Liver (tissue), 9 donors: ENCODE data around the gene ZNF382. TPM values are rescaled to one million over a fixed set of nuclear protein-coding genes. Genes with fewer than 3 reads are reported as not detected.

Experiments used
- DNase-seq: peaks from one replicate; pipeline ENCODE4 v3.0.0-alpha.2; 2017; ENCODE audit warnings: low spot score
- H3K27ac ChIP-seq, 2 donors: one replicate each; pipeline ENCODE4 v1.7.0; 2013; ENCODE audit warnings: inconsistent platforms in 2 of 2, low read length in 2 of 2, control low read depth in 1 of 2, low read depth in 1 of 2, mild to moderate bottlenecking in 1 of 2
- H3K27me3 ChIP-seq, 4 donors: one replicate each; pipeline versions ENCODE4 v1.6.1 to v1.7.0; 2013; ENCODE audit warnings: low read length in 3 of 4, inconsistent platforms in 1 of 4, mild to moderate bottlenecking in 1 of 4, moderate library complexity in 1 of 4; ENCODE audit not compliant: control insufficient read depth in 4 of 4, insufficient read depth in 4 of 4
- H3K36me3 ChIP-seq, 4 donors: one replicate each; pipeline versions ENCODE4 v1.6.1 to v1.7.0; 2013; ENCODE audit warnings: low read length in 3 of 4, mild to moderate bottlenecking in 3 of 4, low read depth in 1 of 4, moderate library complexity in 1 of 4; ENCODE audit not compliant: control insufficient read depth in 4 of 4, insufficient read depth in 3 of 4
- H3K4me1 ChIP-seq, 4 donors: one replicate each; pipeline versions ENCODE4 v1.6.1 to v1.7.0; 2013; ENCODE audit warnings: low read length in 3 of 4, mild to moderate bottlenecking in 3 of 4, moderate library complexity in 1 of 4; ENCODE audit not compliant: control insufficient read depth in 4 of 4, insufficient read depth in 4 of 4
- H3K4me3 ChIP-seq, 3 donors: one replicate each; pipeline versions ENCODE4 v1.6.1 to v1.7.0; 2013; ENCODE audit warnings: low read length in 3 of 3, control low read depth in 1 of 3, low read depth in 1 of 3, mild to moderate bottlenecking in 1 of 3
- H3K9ac ChIP-seq, 2 donors: one replicate each; pipeline ENCODE4 v1.7.0; 2013; ENCODE audit warnings: low read length in 2 of 2, mild to moderate bottlenecking in 2 of 2, moderate library complexity in 2 of 2, control low read depth in 1 of 2, low read depth in 1 of 2
- H3K9me3 ChIP-seq, 4 donors: one replicate each; pipeline versions ENCODE4 v1.6.1 to v1.7.0; 2013; ENCODE audit warnings: low read length in 3 of 4; ENCODE audit not compliant: control insufficient read depth in 4 of 4
- ATF3 ChIP-seq: IDR thresholded peaks from 2 replicates; pipeline ENCODE4 v1.6.1; 2016; ENCODE audit warnings: antibody characterized with exemption
- CTCF ChIP-seq: fragments of 150-350 bp; IDR thresholded peaks from 2 replicates; pipeline ENCODE4 v1.5.1; 2017; ENCODE audit warnings: improper control_type of control experiment, low read depth, low read length; ENCODE audit not compliant: missing input control
- EGR1 ChIP-seq, 2 donors: IDR thresholded peaks; 2 replicates each; pipeline ENCODE4 v1.6.1; 2016 to 2018; ENCODE audit warnings: antibody characterized with exemption in 2 of 2, low read depth in 2 of 2
- FOXA1 ChIP-seq: IDR thresholded peaks from 2 replicates; pipeline ENCODE4 v1.6.1; 2016; ENCODE audit warnings: antibody characterized with exemption
- FOXA2 ChIP-seq: IDR thresholded peaks from 2 replicates; pipeline ENCODE4 v1.6.1; 2016; ENCODE audit warnings: antibody characterized with exemption
- HNF4A ChIP-seq, 2 donors: conservative IDR thresholded peaks; 2 replicates each; pipeline ENCODE4 v1.6.1; 2016; ENCODE audit warnings: antibody characterized with exemption in 2 of 2, mild to moderate bottlenecking in 2 of 2
- HNF4G ChIP-seq: IDR thresholded peaks from 2 replicates; pipeline ENCODE4 v1.6.1; 2016; ENCODE audit warnings: antibody characterized with exemption
- JUND ChIP-seq, 2 donors: IDR thresholded peaks; 2 replicates each; pipeline ENCODE4 v1.6.1; 2016; ENCODE audit warnings: antibody characterized with exemption in 2 of 2
- MAX ChIP-seq: IDR thresholded peaks from 2 replicates; pipeline ENCODE4 v1.6.1; 2016; ENCODE audit warnings: antibody characterized with exemption
- NR2F2 ChIP-seq: IDR thresholded peaks from 2 replicates; pipeline ENCODE4 v1.6.1; 2016; ENCODE audit warnings: antibody characterized with exemption
- REST ChIP-seq: IDR thresholded peaks from 2 replicates; pipeline ENCODE4 v1.6.1; 2016; ENCODE audit warnings: antibody characterized with exemption, mild to moderate bottlenecking
- RXRA ChIP-seq, 2 donors: IDR thresholded peaks; 2 replicates each; pipeline ENCODE4 v1.6.1; 2017 to 2018; ENCODE audit warnings: antibody characterized with exemption in 2 of 2, mild to moderate bottlenecking in 1 of 2
- SP1 ChIP-seq: IDR thresholded peaks from 2 replicates; pipeline ENCODE4 v1.6.1; 2018; ENCODE audit warnings: antibody characterized with exemption, mild to moderate bottlenecking
- TAF1 ChIP-seq: conservative IDR thresholded peaks from 2 replicates; pipeline ENCODE4 v1.6.1; 2016; ENCODE audit warnings: antibody characterized with exemption, mild to moderate bottlenecking
- YY1 ChIP-seq: IDR thresholded peaks from 2 replicates; pipeline ENCODE4 v1.6.1; 2016; ENCODE audit warnings: antibody characterized with exemption, mild to moderate bottlenecking
- ZBTB33 ChIP-seq: IDR thresholded peaks from 2 replicates; pipeline ENCODE4 v1.6.1; 2016; ENCODE audit warnings: antibody characterized with exemption
- WGBS: extraction: QIAGEN DNeasy Blood & Tissue Kit; methylation state at CpG from one replicate; pipeline ENCODE4 v1.1.7; 2013; 5-methylcytosine and 5-hydroxymethylcytosine counted together
- polyA plus RNA-seq, 2 donors: library from polyadenylated mRNA; stranded (reverse) in 1 of 2; unstranded in 1 of 2; fragments of 200-250 nt in 1 of 2; fragments of >200 nt in 1 of 2; fragmentation: Nextera tagmentation in 1 of 2; extraction: Ambion mirVana in 1 of 2; gene quantifications; one replicate each; pipeline versions ENCODE4 v1.2.1 to v1.2.3, GENCODE V29; 2013 to 2015
- total RNA-seq, 2 donors: library from RNA; depleted of rRNA; stranded (reverse); fragments of >200 nt; gene quantifications; one replicate each; pipeline ENCODE4 v1.2.3, GENCODE V29; 2014
- donor health status: healthy.
- donor health status: healthy.
- donor health status: healthy.
- donor health status: healthy.
- donor health status: healthy.

The ZNF382 gene
- total and polyA plus RNA-seq, 4 donors: 0.20 to 3.8 (median 1.4) TPM

- H3K27ac ChIP-seq: no peak overlapping the region
- 90% methylated on average over 2 of the region's 2 CpGs for WGBS
- peaks cover 2 to 39% (median 23%) of the 10 kb centered on the region in 4 donors for H3K9me3 ChIP-seq
- no peak for DNase-seq
- H3K27me3 ChIP-seq: no peaks in the 10 kb centered on the region
- no peak overlapping the region for H3K4me3 ChIP-seq
- peaks cover 0 to 28% (median 15%) of the 10 kb centered on the region in 4 donors for H3K36me3 ChIP-seq
- H3K9ac ChIP-seq: no peak overlapping the region
- peaks cover 1 to 16% (median 5%) of the 10 kb centered on the region in 4 donors for H3K4me1 ChIP-seq
- TF ChIP-seq SP1 (no peak), TAF1 (no peak), REST (no peak), HNF4A (conservative IDR thresholded peaks at IDR 0.05) (no peak), EGR1 (IDR thresholded peaks at IDR 0.05; ENCODE audit: low read depth in 2 of 2) (no peak), MAX (no peak), NR2F2 (no peak), ATF3 (no peak), HNF4G (no peak), ZBTB33 (no peak), YY1 (no peak), FOXA2 (no peak), CTCF (no peak), RXRA (IDR thresholded peaks at IDR 0.05) (no peak), FOXA1 (no peak)
These were observed 63.5 kb downstream of the ZNF382 start for GRCh38 chr19:36668646-36669045.

GRCh38 chr19:36672368-36672767 is 67.3 kb downstream of the ZNF382 start:
- TF ChIP-seq SP1 (no peak), ZBTB33 (no peak), YY1 (no peak), JUND (IDR thresholded peaks at IDR 0.05) (no peak), ATF3 (no peak), MAX (no peak), FOXA1 (no peak)
- 98% methylated on average over 1 of the region's 1 CpG for WGBS
- Histone ChIP-seq H3K27ac (no peak overlapping the region), H3K9ac (no peak overlapping the region), H3K4me3 (peak overlapping the region in 2 of 3 donors; percentile 6 to 59), H3K9me3 (peaks cover 6 to 31% (median 21%) of the 10 kb centered on the region in 4 donors), H3K27me3 (no peaks in the 10 kb centered on the region), H3K36me3 (peaks cover 0 to 19% (median 8%) of the 10 kb centered on the region in 4 donors), H3K4me1 (peaks cover 0 to 7% (median 0%) of the 10 kb centered on the region in 4 donors)
- DNase-seq: no peak
